ENCODE measurements around the gene CCDC57. TPM values are rescaled to one million over a fixed set of nuclear protein-coding genes. Genes with fewer than 3 reads are reported as not detected.
A peak's percentile ranks its signal among the peaks of the same experiment; 100 is the strongest.

Gene CCDC57
- total RNA-seq, 2 donors from 2014 or later: 57.6 to 62.8 TPM

- intact Hi-C loops (cut with DNase I): loop anchor here (2.0 to 10.0 kb wide), 2 partner anchors 125 to 191 kb away; partner anchors contain the start of genes NOTUM and RAC3
- H3K4me3 ChIP-seq: no peak overlapping the region
- peaks cover 24% of the 10 kb centered on the region for H3K4me1 ChIP-seq (replicated peaks)
- DNase-seq (ENCODE audit: low spot score): no peak
- WGBS: 83% methylated on average over 4 of the region's 9 CpGs
- H3K27me3 ChIP-seq (replicated peaks; ENCODE audit: insufficient read depth): no peaks in the 10 kb centered on the region
- H3K27ac ChIP-seq: no peak overlapping the region
- no peaks in the 10 kb centered on the region for H3K36me3 ChIP-seq
- no peaks in the 10 kb centered on the region for H3K9me3 ChIP-seq
- TF ChIP-seq POLR2AphosphoS5 (IDR thresholded peaks at IDR 0.05) (no peak), CTCF (IDR thresholded peaks at IDR 0.05) (no peak), POLR2A (IDR thresholded peaks at IDR 0.05) (no peak)
These were observed 57.0 kb downstream of the CCDC57 start for GRCh38 chr17:82155606-82156005.

- no peak for DNase-seq (ENCODE audit: low spot score)
- Histone ChIP-seq H3K36me3 (no peaks in the 10 kb centered on the region), H3K4me1 (replicated peaks) (peaks cover 24% of the 10 kb centered on the region), H3K9me3 (no peaks in the 10 kb centered on the region), H3K4me3 (no peak overlapping the region), H3K27ac (no peak overlapping the region), H3K27me3 (replicated peaks; ENCODE audit: insufficient read depth) (no peaks in the 10 kb centered on the region)
- intact Hi-C loops (cut with DNase I): loop anchor here (2.0 to 10.0 kb wide), 2 partner anchors 124 to 190 kb away; partner anchors contain the start of genes NOTUM and RAC3
- TF ChIP-seq POLR2A (IDR thresholded peaks at IDR 0.05): no peak
- no peak for TF ChIP-seq CTCF (IDR thresholded peaks at IDR 0.05)
- TF ChIP-seq POLR2AphosphoS5 (IDR thresholded peaks at IDR 0.05): no peak
- WGBS: 88% methylated on average over 27 of the region's 27 CpGs
These were observed 57.7 kb downstream of the CCDC57 start for GRCh38 chr17:82154881-82155331.

GRCh38 chr17:82153745-82154375, 58.8 kb downstream of the CCDC57 start:
- H3K27me3 ChIP-seq (replicated peaks; ENCODE audit: insufficient read depth): no peaks in the 10 kb centered on the region
- peak overlapping the region; percentile 94 to 96 for H3K27ac ChIP-seq
- no peak overlapping the region for H3K4me3 ChIP-seq
- peaks cover 24% of the 10 kb centered on the region for H3K4me1 ChIP-seq (replicated peaks)
- H3K9me3 ChIP-seq: no peaks in the 10 kb centered on the region
- TF ChIP-seq CTCF (IDR thresholded peaks at IDR 0.05): peak; percentile 95 to 99 (median 97)
- no peak for TF ChIP-seq POLR2A (IDR thresholded peaks at IDR 0.05)
- peak; percentile 86 for TF ChIP-seq POLR2AphosphoS5 (IDR thresholded peaks at IDR 0.05)
- peak; percentile 83 for DNase-seq (ENCODE audit: low spot score)
- WGBS: 46% methylated on average over 16 of the region's 16 CpGs
- no peaks in the 10 kb centered on the region for H3K36me3 ChIP-seq
- intact Hi-C loops (cut with DNase I): loop anchor here (2.0 to 10.0 kb wide), 2 partner anchors 123 to 189 kb away; partner anchors contain the start of genes NOTUM and RAC3

- Histone ChIP-seq H3K27me3 (replicated peaks; ENCODE audit: insufficient read depth) (no peaks in the 10 kb centered on the region), H3K9me3 (no peaks in the 10 kb centered on the region), H3K36me3 (no peaks in the 10 kb centered on the region), H3K4me1 (replicated peaks) (peaks cover 24% of the 10 kb centered on the region), H3K27ac (peak overlapping the region; percentile 94 to 96), H3K4me3 (no peak overlapping the region)
- DNase-seq (ENCODE audit: low spot score): no peak
- intact Hi-C loops (cut with DNase I): loop anchor here (10.0 kb wide), 1 partner anchor 188 kb away; the partner anchor contains the start of gene NOTUM
- 56% methylated on average over 6 of the region's 6 CpGs for WGBS
- TF ChIP-seq POLR2AphosphoS5 (IDR thresholded peaks at IDR 0.05) (no peak), POLR2A (IDR thresholded peaks at IDR 0.05) (no peak), CTCF (IDR thresholded peaks at IDR 0.05) (no peak)
These were observed 59.3 kb downstream of the CCDC57 start for GRCh38 chr17:82153295-82153691.
